Suppressor macrophage treated with lipopolysaccharide for 1 hour (primary cell): Measurements from ENCODE around the gene MNS1.
"Not testable (repeated sequence)": the region's sequence is repeated elsewhere in the genome, so short reads cannot be mapped to it uniquely, and the experiment has no call there.

Experiments
- DNase-seq, 3 donors: peaks; one replicate each; pipeline ENCODE4 v3.0.0-alpha.2; 2020 to 2022

MNS1 gene, protein sequence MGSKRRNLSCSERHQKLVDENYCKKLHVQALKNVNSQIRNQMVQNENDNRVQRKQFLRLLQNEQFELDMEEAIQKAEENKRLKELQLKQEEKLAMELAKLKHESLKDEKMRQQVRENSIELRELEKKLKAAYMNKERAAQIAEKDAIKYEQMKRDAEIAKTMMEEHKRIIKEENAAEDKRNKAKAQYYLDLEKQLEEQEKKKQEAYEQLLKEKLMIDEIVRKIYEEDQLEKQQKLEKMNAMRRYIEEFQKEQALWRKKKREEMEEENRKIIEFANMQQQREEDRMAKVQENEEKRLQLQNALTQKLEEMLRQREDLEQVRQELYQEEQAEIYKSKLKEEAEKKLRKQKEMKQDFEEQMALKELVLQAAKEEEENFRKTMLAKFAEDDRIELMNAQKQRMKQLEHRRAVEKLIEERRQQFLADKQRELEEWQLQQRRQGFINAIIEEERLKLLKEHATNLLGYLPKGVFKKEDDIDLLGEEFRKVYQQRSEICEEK

DNA sequence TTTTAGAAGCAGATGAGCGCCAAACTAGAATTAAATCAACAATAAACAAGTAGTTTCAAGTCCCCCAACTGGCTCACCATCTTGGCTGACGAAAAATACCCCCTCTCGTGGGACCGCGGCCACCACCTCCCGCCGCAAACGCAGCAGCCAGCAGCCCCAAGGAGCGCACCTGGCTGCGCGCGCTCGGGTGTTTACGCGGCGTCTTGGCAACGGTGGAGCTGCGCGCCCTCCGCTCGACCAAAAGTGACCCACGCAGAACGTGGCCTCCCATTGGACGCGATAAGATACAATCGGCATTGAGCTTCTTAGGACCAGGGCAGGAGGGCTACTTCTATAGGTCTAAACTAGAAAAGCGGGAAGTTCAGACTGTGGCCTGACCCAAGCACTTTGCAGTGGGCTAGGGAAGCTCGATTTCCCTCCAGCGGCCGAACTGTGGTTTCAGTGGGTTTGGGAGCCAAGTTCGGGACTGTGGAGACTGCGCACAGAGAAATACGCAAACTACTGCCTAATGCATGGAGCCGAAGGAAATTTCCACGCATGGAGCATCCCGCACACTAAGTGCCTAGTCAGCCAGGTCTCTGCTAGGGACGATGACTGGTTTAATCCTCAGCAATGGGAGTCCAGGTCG, at the start of gene MNS1:
Gene MNS1, minus strand, starts transcription at position 245 of the 628 bp plus-strand sequence. Its CDS starts 165 bp downstream, at position 80.
- peak; percentile 94 to 96 (median 94) for DNase-seq

DNA sequence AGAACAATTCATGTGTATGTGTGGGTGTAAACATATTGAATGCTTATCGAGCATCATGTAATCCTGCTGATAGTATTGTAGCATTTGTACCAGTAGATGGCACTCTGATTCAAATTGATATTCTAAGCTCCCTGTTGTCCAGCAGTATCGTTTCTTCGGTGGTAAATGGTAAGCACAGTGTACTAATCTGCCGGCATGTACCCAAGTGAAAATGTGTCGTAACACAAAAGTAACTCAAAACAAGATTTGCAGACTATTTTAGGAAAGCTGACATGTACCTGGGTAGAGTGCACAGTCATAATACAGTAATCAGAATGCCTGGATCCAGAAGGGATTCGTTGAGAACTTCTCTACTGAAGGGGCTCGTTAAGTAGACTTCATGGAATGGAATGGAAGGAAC, 31.7 kb upstream of the MNS1 start:
- DNase-seq: peak; percentile 59 to 79 (median 74)

- DNase-seq: no peak
Observed at GRCh38 chr15:56495533-56495932, 30.6 kb upstream of the MNS1 start.

GRCh38 chr15:56495053-56495452, 30.1 kb upstream of the MNS1 start:
- DNase-seq: no peak

DNA sequence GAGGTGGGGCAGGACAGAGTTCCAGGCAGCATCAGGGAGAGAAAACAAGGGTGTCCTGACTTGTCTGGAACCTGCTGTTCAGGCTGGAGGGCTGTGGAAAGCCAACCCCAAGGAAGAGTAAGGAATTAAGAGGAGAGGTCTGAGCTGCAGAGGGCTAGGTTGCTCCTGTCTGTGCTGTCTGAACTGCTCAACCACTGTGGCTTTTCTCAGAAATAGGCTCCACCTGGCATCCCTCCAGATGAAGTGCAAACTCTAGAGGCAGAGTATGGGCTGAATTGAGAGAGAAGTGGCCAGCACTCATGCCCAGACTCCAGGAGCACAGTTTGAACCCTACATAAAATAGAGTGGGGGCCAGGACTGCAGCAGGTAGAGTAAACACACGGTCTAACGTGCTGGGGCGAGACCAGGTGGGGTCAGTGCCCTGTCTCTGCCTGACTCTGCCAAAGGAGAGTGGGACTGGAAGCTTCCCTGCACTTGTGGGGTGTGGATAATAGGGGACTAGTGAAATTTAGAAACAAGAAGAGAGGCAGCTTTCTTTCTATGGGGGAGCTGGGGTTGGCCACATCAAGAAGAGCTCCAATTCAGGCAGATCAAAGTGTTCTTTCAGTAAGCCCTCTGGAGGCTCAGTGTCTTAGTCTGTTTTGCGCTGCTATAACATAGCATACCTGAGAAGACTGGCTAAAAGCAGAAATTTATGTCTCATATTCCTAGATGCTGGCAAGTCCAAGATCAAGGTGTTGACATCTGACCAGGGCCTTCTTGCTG, 28.0 kb upstream of the MNS1 start:
- DNase-seq: no peak

GRCh38 chr15:56492236-56492635, 27.3 kb upstream of the MNS1 start:
- no peak for DNase-seq

- peak; percentile 82 to 83 (median 82) for DNase-seq
Observed at GRCh38 chr15:56491110-56491722, 26.3 kb upstream of the MNS1 start.

DNA sequence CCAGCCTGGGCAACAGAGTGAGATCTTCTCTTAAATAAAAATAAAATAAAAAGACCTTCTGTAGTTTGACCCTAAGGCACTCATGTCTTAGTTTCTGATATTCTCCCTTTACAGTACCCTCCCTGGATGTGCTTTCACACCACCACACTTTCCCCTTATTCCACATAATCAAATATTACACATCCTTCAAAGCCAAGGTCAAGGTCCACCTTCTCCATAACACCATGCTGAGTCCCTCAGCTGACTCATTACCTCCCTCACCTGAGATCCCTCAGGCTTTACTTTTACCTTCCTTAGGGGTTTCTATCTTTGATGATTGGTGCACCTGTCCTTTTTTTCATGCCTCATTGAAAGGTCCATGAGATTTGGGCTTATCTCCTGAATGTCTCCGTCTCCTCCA, 25.5 kb upstream of the MNS1 start:
- no peak for DNase-seq

DNA sequence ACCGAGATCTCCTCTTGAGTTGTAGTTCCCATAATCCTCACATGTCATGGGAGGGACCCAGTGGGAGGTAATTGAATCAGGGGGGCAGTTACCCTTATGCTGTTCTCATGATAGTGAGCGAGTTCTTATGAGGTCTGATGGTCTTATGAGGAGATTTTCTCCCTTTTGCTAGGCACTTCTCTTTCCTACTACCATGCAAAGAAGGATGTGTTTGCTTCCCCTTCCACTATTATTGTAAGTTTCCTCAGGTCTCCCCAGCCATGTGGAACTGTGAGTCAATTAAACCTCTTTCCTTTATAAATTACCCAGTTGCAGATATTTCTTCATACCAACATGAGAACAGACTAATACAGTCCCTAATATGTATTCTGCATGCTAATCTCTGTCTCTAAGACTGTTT, 21.3 kb upstream of the MNS1 start:
- DNase-seq: peak; percentile 31 to 64 (median 51)

DNA sequence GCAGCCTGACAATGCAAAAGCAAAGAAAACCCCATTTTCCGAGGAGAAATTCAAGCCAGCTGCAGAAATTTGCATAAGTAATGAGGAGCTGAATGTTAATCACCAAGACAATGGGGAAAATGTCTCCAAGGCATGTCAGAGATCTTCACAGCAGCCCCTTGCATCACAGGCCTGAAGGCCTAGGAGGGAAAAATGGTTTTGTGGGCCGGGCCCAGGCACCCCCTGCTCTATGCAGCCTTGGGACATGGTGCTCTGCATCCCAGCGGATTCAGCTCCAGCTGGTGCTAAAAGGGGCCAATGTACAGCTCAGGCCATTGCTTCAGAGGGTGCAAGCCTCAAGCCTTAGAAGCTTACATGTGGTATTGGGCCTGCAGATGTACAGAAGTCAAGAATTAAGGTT, 20.5 kb upstream of the MNS1 start:
- DNase-seq: not testable (repeated sequence)

- DNase-seq: no peak
Observed at GRCh38 chr15:56484287-56484686, 19.4 kb upstream of the MNS1 start.

GRCh38 chr15:56475351-56475750, 10.4 kb upstream of the MNS1 start:
- no peak for DNase-seq

- no peak for DNase-seq
Observed at GRCh38 chr15:56473017-56473416, 8.1 kb upstream of the MNS1 start.

GRCh38 chr15:56472278-56472677, 7.3 kb upstream of the MNS1 start:
- no peak for DNase-seq

GRCh38 chr15:56471440-56472069, 6.6 kb upstream of the MNS1 start:
- DNase-seq: no peak

GRCh38 chr15:56469483-56469882, 4.5 kb upstream of the MNS1 start:
- DNase-seq: peak in 2 of 3 donors; percentile 23 to 28

- peak; percentile 62 to 71 (median 68) for DNase-seq
Observed at GRCh38 chr15:56468401-56468800, 3.5 kb upstream of the MNS1 start.

DNA sequence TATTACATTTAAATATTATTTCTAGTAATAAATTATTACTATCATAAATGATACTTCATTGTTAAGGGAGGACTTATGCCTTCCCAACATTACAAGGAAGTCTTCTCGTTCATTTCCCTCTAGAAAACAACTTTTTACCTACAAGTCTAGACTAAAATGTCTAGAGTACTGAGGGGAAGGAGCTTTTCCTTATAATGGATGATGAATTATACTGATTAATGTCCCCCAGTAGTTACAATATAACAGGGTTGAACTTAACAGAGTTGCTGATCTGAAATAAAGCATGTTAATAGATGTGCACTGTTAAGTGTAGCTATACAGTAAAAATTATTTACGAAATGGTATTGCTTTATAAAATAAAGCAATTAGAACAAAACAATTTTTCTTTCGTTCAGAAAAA, 2.7 kb upstream of the MNS1 start:
- no peak for DNase-seq

- DNase-seq: no peak
Observed at GRCh38 chr15:56460947-56461346, 4.0 kb downstream of the MNS1 start.

- peak; percentile 20 to 60 (median 60) for DNase-seq
Observed at GRCh38 chr15:56460071-56460470, 4.9 kb downstream of the MNS1 start.

DNA sequence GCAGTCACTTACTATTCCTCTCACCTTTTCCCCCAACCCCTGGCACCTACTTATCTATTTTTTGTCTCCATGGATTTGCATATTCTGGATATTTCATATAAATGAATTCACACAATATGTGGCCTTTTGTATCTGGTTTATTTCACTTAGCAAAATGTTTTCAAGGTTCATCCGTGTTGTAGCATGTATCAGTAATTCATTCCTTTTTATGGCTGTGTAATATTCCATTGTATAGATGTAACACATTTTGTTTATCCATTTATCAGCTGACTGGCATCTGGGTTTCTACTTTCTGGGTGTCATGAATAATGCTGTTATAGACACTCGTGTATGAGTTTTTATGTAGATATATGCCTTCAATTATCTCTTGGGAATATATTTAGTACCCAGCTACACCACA, 5.8 kb downstream of the MNS1 start:
- DNase-seq: no peak

DNA sequence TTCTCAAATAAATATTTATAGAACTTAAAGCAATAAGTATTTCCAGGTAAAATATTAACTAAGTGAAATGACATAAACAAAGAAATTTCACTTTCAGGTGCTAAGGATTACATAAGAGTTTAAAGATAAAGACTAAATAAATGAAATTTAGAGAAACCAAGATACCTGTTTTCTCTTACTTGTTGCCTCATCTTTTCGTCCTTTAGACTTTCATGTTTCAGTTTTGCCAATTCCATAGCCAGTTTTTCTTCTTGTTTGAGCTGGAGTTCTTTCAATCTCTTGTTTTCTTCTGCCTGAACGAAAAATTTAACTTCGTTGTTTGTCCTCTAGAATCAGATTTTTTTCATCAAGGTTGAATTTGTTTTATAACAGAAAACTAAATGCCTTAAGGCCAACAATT, 8.7 kb downstream of the MNS1 start:
- DNase-seq: no peak
